ENCODE data around the gene NHSL1. TPM values are rescaled to one million over a fixed set of nuclear protein-coding genes. Genes with fewer than 3 reads are reported as not detected.

The NHSL1 gene
- polyA plus RNA-seq, 1 donor, result 49.5 TPM

DNA sequence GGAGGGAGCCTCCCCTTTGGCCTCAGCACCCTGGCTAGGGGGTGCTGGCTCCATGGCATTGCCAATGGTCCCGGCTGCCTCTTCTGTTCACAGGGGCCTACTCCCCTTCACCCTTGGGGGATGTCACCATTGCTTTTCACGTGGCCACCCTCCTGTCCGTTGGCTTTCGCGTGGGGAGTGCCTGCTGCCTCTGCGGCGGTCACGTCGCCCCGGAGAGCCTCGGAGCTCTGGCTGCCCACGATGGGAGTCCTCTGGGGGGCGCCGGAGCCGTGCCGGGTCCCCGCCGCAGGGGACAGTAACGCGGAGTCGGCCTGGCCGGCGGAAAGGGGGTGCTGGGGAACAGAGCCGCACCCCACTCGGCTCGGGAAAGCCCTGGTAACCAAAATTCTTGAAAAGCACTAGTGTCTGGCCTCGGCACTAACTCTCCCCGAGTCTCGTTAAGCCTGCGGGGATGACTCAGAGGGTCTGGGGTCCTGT, 95.9 kb downstream of the NHSL1 start:
- no CpG with 5 or more reads among the region's 30 CpGs for WGBS (ENCODE audit: insufficient coverage, low lambda C conversion rate)
- peaks cover 20% of the 10 kb centered on the region for H3K36me3 ChIP-seq (ENCODE audit: control insufficient read depth, insufficient read depth, low read length)
- no peaks in the 10 kb centered on the region for H3K27me3 ChIP-seq (ENCODE audit: control insufficient read depth, insufficient read depth, low read length)
- no peaks in the 10 kb centered on the region for H3K9me3 ChIP-seq (ENCODE audit: control insufficient read depth, low read depth, low read length)
- peak overlapping the region; percentile 94 for H3K4me3 ChIP-seq (ENCODE audit: low read length)
- peak overlapping the region; percentile 90 for H3K27ac ChIP-seq (ENCODE audit: low read length)
- DNase-seq, result peak; percentile 31 to 67
- H3K4me1 ChIP-seq (ENCODE audit: control insufficient read depth, insufficient read depth, low read length), result peaks cover 3% of the 10 kb centered on the region

- H3K9me3 ChIP-seq (ENCODE audit: control insufficient read depth, low read depth, low read length), result no peaks in the 10 kb centered on the region
- peak overlapping the region; percentile 94 for H3K4me3 ChIP-seq (ENCODE audit: low read length)
- H3K4me1 ChIP-seq (ENCODE audit: control insufficient read depth, insufficient read depth, low read length), result peaks cover 3% of the 10 kb centered on the region
- peaks cover 15% of the 10 kb centered on the region for H3K36me3 ChIP-seq (ENCODE audit: control insufficient read depth, insufficient read depth, low read length)
- no peak overlapping the region for H3K27ac ChIP-seq (ENCODE audit: low read length)
- DNase-seq, result no peak
- H3K27me3 ChIP-seq (ENCODE audit: control insufficient read depth, insufficient read depth, low read length), result no peaks in the 10 kb centered on the region
- 91% methylated on average over 5 of the region's 8 CpGs for WGBS (ENCODE audit: insufficient coverage, low lambda C conversion rate)
Observed at GRCh38 chr6:138402838-138403187, 96.5 kb downstream of the NHSL1 start.

GRCh38 chr6:138401960-138402837, 97.1 kb downstream of the NHSL1 start:
- Histone ChIP-seq H3K4me1 (ENCODE audit: control insufficient read depth, insufficient read depth, low read length) (peaks cover 3% of the 10 kb centered on the region), H3K36me3 (ENCODE audit: control insufficient read depth, insufficient read depth, low read length) (peaks cover 9% of the 10 kb centered on the region), H3K27ac (ENCODE audit: low read length) (no peak overlapping the region), H3K9me3 (ENCODE audit: control insufficient read depth, low read depth, low read length) (no peaks in the 10 kb centered on the region), H3K4me3 (ENCODE audit: low read length) (no peak overlapping the region), H3K27me3 (ENCODE audit: control insufficient read depth, insufficient read depth, low read length) (no peaks in the 10 kb centered on the region)
- WGBS (ENCODE audit: insufficient coverage, low lambda C conversion rate), result no CpG with 5 or more reads among the region's 14 CpGs
- no peak for DNase-seq

DNA sequence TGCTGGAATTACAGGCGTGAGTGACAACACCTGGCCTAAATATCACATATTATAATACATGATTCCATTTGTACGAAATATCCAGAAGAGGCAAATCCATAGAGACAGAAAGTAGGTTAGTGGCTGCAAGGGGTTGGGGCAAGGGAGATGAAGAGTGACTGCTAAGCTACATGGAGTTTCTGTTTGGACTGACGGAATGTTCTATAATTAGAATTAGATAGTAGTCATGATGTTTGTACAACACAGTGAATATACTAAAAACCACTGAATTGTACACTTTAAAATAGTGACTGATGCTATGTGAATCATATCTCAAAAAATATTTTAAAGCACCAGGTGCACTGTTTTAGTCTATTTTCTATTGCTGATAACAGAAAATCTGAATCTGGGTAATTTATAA, 99.0 kb downstream of the NHSL1 start:
- H3K27me3 ChIP-seq (ENCODE audit: control insufficient read depth, insufficient read depth, low read length), result no peaks in the 10 kb centered on the region
- no CpG with 5 or more reads among the region's 3 CpGs for WGBS (ENCODE audit: insufficient coverage, low lambda C conversion rate)

DNA sequence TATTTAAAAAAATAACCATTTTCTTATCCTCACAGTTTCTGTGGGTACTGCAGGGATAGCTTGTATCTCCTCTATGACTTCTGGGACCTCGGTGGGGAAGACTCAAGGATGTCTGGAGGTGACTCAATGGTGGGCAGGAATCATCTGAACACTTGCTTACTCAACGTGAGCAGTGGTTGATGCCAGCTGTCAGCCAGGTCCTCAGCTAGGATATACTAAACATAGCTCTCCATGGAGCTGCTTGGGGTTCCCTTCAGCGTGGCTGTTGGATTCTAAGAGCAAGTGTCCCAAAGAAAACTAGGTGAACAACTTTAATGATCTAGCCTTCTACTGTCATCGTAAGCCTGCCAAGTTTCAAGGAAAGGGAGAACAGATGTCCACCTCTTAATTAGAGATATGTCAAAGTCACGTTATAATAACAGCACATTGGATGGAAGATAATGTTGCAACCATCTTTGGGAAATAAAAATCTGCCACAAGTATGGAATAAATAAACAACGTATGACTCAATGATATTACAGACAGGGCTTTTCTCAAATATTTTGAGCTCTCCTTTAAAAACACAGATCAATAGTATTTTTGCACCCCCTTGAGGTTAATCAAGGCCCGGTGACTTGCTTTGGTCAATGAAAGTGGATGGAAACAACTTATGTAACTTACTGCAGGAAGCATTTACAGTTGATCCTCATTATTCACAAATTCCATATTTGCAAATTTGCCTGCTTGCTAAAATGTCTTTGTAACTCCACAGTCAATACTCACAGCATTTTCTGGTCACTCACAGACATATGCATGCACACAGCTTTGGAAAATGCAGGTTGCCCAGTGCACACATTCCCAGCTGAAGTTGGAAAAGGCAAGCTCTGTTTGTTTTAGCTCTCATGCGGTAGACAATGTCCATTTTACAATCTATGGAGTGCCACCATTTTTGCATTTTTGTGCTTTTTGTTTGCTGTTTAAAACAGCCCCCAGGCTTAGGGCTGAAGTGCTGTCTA, 101.9 kb downstream of the NHSL1 start:
- Histone ChIP-seq H3K27ac (ENCODE audit: low read length) (no peak overlapping the region), H3K4me1 (ENCODE audit: control insufficient read depth, insufficient read depth, low read length) (no peaks in the 10 kb centered on the region), H3K27me3 (ENCODE audit: control insufficient read depth, insufficient read depth, low read length) (no peaks in the 10 kb centered on the region), H3K9me3 (ENCODE audit: control insufficient read depth, low read depth, low read length) (no peaks in the 10 kb centered on the region), H3K4me3 (ENCODE audit: low read length) (no peak overlapping the region), H3K36me3 (ENCODE audit: control insufficient read depth, insufficient read depth, low read length) (no peaks in the 10 kb centered on the region)
- no peak for DNase-seq
- 82% methylated on average over 2 of the region's 8 CpGs for WGBS (ENCODE audit: insufficient coverage, low lambda C conversion rate)

More for the DNA sequence above, 99.0 kb downstream of the NHSL1 start:
- no peaks in the 10 kb centered on the region for H3K36me3 ChIP-seq (ENCODE audit: control insufficient read depth, insufficient read depth, low read length)
- H3K27ac ChIP-seq (ENCODE audit: low read length), result no peak overlapping the region
- DNase-seq, result no peak
- H3K4me1 ChIP-seq (ENCODE audit: control insufficient read depth, insufficient read depth, low read length), result peaks cover 3% of the 10 kb centered on the region
- H3K9me3 ChIP-seq (ENCODE audit: control insufficient read depth, low read depth, low read length), result no peaks in the 10 kb centered on the region
- no peak overlapping the region for H3K4me3 ChIP-seq (ENCODE audit: low read length)

GRCh38 chr6:138396709-138397108, 102.6 kb downstream of the NHSL1 start:
- Histone ChIP-seq H3K4me1 (ENCODE audit: control insufficient read depth, insufficient read depth, low read length) (no peaks in the 10 kb centered on the region), H3K36me3 (ENCODE audit: control insufficient read depth, insufficient read depth, low read length) (no peaks in the 10 kb centered on the region), H3K9me3 (ENCODE audit: control insufficient read depth, low read depth, low read length) (no peaks in the 10 kb centered on the region), H3K4me3 (ENCODE audit: low read length) (no peak overlapping the region), H3K27me3 (ENCODE audit: control insufficient read depth, insufficient read depth, low read length) (no peaks in the 10 kb centered on the region), H3K27ac (ENCODE audit: low read length) (no peak overlapping the region)
- no CpG with 5 or more reads among the region's 5 CpGs for WGBS (ENCODE audit: insufficient coverage, low lambda C conversion rate)
- no peak for DNase-seq

- no peaks in the 10 kb centered on the region for H3K27me3 ChIP-seq (ENCODE audit: control insufficient read depth, insufficient read depth, low read length)
- H3K4me1 ChIP-seq (ENCODE audit: control insufficient read depth, insufficient read depth, low read length), result no peaks in the 10 kb centered on the region
- H3K27ac ChIP-seq (ENCODE audit: low read length), result no peak overlapping the region
- 72% methylated on average over 2 of the region's 5 CpGs for WGBS (ENCODE audit: insufficient coverage, low lambda C conversion rate)
- H3K9me3 ChIP-seq (ENCODE audit: control insufficient read depth, low read depth, low read length), result no peaks in the 10 kb centered on the region
- no peak overlapping the region for H3K4me3 ChIP-seq (ENCODE audit: low read length)
- DNase-seq, result no peak
- no peaks in the 10 kb centered on the region for H3K36me3 ChIP-seq (ENCODE audit: control insufficient read depth, insufficient read depth, low read length)
Observed at GRCh38 chr6:138393871-138394783, 105.2 kb downstream of the NHSL1 start.

DNA sequence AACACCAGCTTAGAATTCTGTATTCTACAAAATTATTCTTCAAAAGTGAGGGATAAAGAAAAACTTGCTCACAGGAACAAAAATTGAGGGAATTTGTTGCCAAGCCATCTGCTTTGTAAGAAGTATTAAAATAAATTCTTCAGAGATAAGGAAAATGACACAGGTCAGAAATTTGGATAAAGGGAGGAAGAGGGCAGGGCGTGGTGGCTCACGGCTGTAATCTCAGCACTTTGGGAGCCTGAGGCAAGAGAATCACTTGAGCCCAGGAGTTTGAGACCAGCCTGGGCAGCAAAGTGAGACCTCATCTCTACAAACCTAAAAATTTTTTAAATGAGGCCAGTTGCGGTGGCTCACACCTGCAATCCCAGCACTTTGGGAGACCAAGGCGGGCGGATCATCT, 109.7 kb downstream of the NHSL1 start:
- DNase-seq, result no peak
- H3K9me3 ChIP-seq (ENCODE audit: control insufficient read depth, low read depth, low read length), result no peaks in the 10 kb centered on the region

GRCh38 chr6:138387577-138388368, 111.5 kb downstream of the NHSL1 start:
- no peaks in the 10 kb centered on the region for H3K27me3 ChIP-seq (ENCODE audit: control insufficient read depth, insufficient read depth, low read length)
- 72% methylated on average over 2 of the region's 8 CpGs for WGBS (ENCODE audit: insufficient coverage, low lambda C conversion rate)

More for the DNA sequence above, 109.7 kb downstream of the NHSL1 start:
- Histone ChIP-seq H3K36me3 (ENCODE audit: control insufficient read depth, insufficient read depth, low read length) (no peaks in the 10 kb centered on the region), H3K27me3 (ENCODE audit: control insufficient read depth, insufficient read depth, low read length) (no peaks in the 10 kb centered on the region), H3K4me1 (ENCODE audit: control insufficient read depth, insufficient read depth, low read length) (no peaks in the 10 kb centered on the region), H3K27ac (ENCODE audit: low read length) (no peak overlapping the region), H3K4me3 (ENCODE audit: low read length) (no peak overlapping the region)
- no CpG with 5 or more reads among the region's 5 CpGs for WGBS (ENCODE audit: insufficient coverage, low lambda C conversion rate)

More at GRCh38 chr6:138387577-138388368, 111.5 kb downstream of the NHSL1 start:
- Histone ChIP-seq H3K36me3 (ENCODE audit: control insufficient read depth, insufficient read depth, low read length) (no peaks in the 10 kb centered on the region), H3K9me3 (ENCODE audit: control insufficient read depth, low read depth, low read length) (no peaks in the 10 kb centered on the region), H3K4me3 (ENCODE audit: low read length) (no peak overlapping the region), H3K4me1 (ENCODE audit: control insufficient read depth, insufficient read depth, low read length) (no peaks in the 10 kb centered on the region), H3K27ac (ENCODE audit: low read length) (no peak overlapping the region)
- DNase-seq, result no peak
